Naive B cell (primary cell): ENCODE measurements around the gene FBN2. TPM values are rescaled to one million over a fixed set of nuclear protein-coding genes. Genes with fewer than 3 reads are reported as not detected.

Experiments used
- ATAC-seq, 2 donors: fragments of 150-1000 bp; cut with Tn5 transposase; 2 replicates each; pipeline ENCODE4 v1.10.0; 2021; ENCODE audit warnings: low read depth in 2 of 2, mild to moderate bottlenecking in 2 of 2, moderate library complexity in 2 of 2
- DNase-seq: peaks from one replicate; pipeline ENCODE4 v3.0.0; 2022
- H3K27ac Mint-ChIP-seq, 6 donors: one replicate each; pipeline ENCODE4 v1.8.0; 2020 to 2022; ENCODE audit warnings: mild to moderate bottlenecking in 6 of 6, mixed read lengths in 6 of 6, moderate library complexity in 5 of 6, inconsistent platforms in 2 of 6
- H3K27me3 Mint-ChIP-seq, 3 donors: one replicate each; pipeline ENCODE4 v1.8.0; 2021 to 2022; ENCODE audit warnings: mixed read lengths in 3 of 3, mild to moderate bottlenecking in 1 of 3
- H3K36me3 Mint-ChIP-seq, 2 donors: one replicate each; pipeline ENCODE4 v1.8.0; 2020 to 2022; ENCODE audit warnings: mixed read lengths in 2 of 2, inconsistent platforms in 1 of 2, mild to moderate bottlenecking in 1 of 2
- H3K4me1 Mint-ChIP-seq, 3 donors: one replicate each; pipeline ENCODE4 v1.8.0; 2020 to 2022; ENCODE audit warnings: mixed read lengths in 3 of 3, inconsistent platforms in 1 of 3, mild to moderate bottlenecking in 1 of 3, moderate library complexity in 1 of 3
- H3K4me3 Mint-ChIP-seq, 8 donors: one replicate each; pipeline ENCODE4 v1.8.0; 2020 to 2022; ENCODE audit warnings: mild to moderate bottlenecking in 8 of 8, mixed read lengths in 8 of 8, moderate library complexity in 8 of 8, inconsistent platforms in 2 of 8
- H3K9me3 Mint-ChIP-seq, 7 donors: one replicate each; pipeline ENCODE4 v1.8.0; 2020 to 2022; ENCODE audit warnings: mixed read lengths in 7 of 7, mild to moderate bottlenecking in 5 of 7, inconsistent platforms in 2 of 7, moderate library complexity in 1 of 7
- polyA plus RNA-seq, 6 donors: library from polyadenylated mRNA; unstranded; fragments of 300-500 nt; fragmentation: Illumina TruSeq; gene quantifications; one replicate each; pipeline ENCODE4 v1.2.3, GENCODE V29; 2021; ENCODE audit warnings: low read depth in 6 of 6

FBN2 gene
- polyA plus RNA-seq, 6 donors from 2014 or later, result 0.13 TPM; not detected in 5

- Mint-ChIP-seq H3K27ac (no peak overlapping the region), H3K27me3 (no peaks in the 10 kb centered on the region), H3K4me1 (no peaks in the 10 kb centered on the region), H3K36me3 (peaks cover 0 to 6% of the 10 kb centered on the region in 2 donors), H3K9me3 (peaks cover 4 to 28% (median 11%) of the 10 kb centered on the region in 7 donors), H3K4me3 (no peak overlapping the region)
- DNase-seq, result no peak
- no peak for ATAC-seq
Measured at GRCh38 chr5:128546658-128547281, 8.7 kb upstream of the FBN2 start.

GRCh38 chr5:128541385-128541784, 3.3 kb upstream of the FBN2 start:
- H3K36me3 Mint-ChIP-seq, result peaks cover 0 to 8% of the 10 kb centered on the region in 2 donors
- peaks cover 4 to 36% (median 11%) of the 10 kb centered on the region in 7 donors for H3K9me3 Mint-ChIP-seq
- H3K27me3 Mint-ChIP-seq, result peaks cover 15 to 28% (median 27%) of the 10 kb centered on the region in 3 donors
- no peak overlapping the region for H3K27ac Mint-ChIP-seq
- DNase-seq, result no peak
- peaks cover 0 to 3% (median 2%) of the 10 kb centered on the region in 3 donors for H3K4me1 Mint-ChIP-seq
- H3K4me3 Mint-ChIP-seq, result no peak overlapping the region
- ATAC-seq, result no peak

GRCh38 chr5:128539038-128539429, 989 bp upstream of the FBN2 start:
- H3K36me3 Mint-ChIP-seq, result peaks cover 0 to 8% of the 10 kb centered on the region in 2 donors
- no peak for ATAC-seq
- peaks cover 29 to 48% (median 48%) of the 10 kb centered on the region in 3 donors for H3K27me3 Mint-ChIP-seq
- no peak overlapping the region for H3K27ac Mint-ChIP-seq
- DNase-seq, result no peak
- H3K4me1 Mint-ChIP-seq, result peaks cover 0 to 7% (median 2%) of the 10 kb centered on the region in 3 donors
- peaks cover 4 to 25% (median 6%) of the 10 kb centered on the region in 7 donors for H3K9me3 Mint-ChIP-seq
- H3K4me3 Mint-ChIP-seq, result peak overlapping the region in 2 of 8 donors; percentile 6 to 47

- Mint-ChIP-seq H3K27ac (no peak overlapping the region), H3K4me3 (peak overlapping the region in 3 of 8 donors; percentile 21 to 36 (median 23)), H3K36me3 (peaks cover 0 to 6% of the 10 kb centered on the region in 2 donors), H3K9me3 (peaks cover 0 to 19% (median 3%) of the 10 kb centered on the region in 7 donors), H3K27me3 (peaks cover 30 to 48% (median 48%) of the 10 kb centered on the region in 3 donors), H3K4me1 (peaks cover 0 to 7% (median 2%) of the 10 kb centered on the region in 3 donors)
- DNase-seq (no peak), ATAC-seq (no peak)
Measured at GRCh38 chr5:128538250-128539037, 399 bp upstream of the FBN2 start.

GRCh38 chr5:128537221-128537999, 635 bp downstream of the FBN2 start:
- peaks cover 0 to 11% (median 2%) of the 10 kb centered on the region in 7 donors for H3K9me3 Mint-ChIP-seq
- H3K4me3 Mint-ChIP-seq, result peak overlapping the region in 6 of 8 donors; percentile 6 to 47 (median 26)
- ATAC-seq (no peak), DNase-seq (no peak)
- peaks cover 0 to 7% (median 2%) of the 10 kb centered on the region in 3 donors for H3K4me1 Mint-ChIP-seq
- H3K27me3 Mint-ChIP-seq, result peaks cover 34 to 48% (median 48%) of the 10 kb centered on the region in 3 donors
- H3K36me3 Mint-ChIP-seq, result peaks cover 0 to 6% of the 10 kb centered on the region in 2 donors
- H3K27ac Mint-ChIP-seq, result peak overlapping the region in 2 of 6 donors; percentile 26 to 67

- DNase-seq, result no peak
- no peak overlapping the region for H3K27ac Mint-ChIP-seq
- H3K36me3 Mint-ChIP-seq, result peaks cover 0 to 6% of the 10 kb centered on the region in 2 donors
- peak overlapping the region in 4 of 8 donors; percentile 25 to 65 (median 50) for H3K4me3 Mint-ChIP-seq
- H3K27me3 Mint-ChIP-seq, result peaks cover 34 to 48% (median 48%) of the 10 kb centered on the region in 3 donors
- H3K4me1 Mint-ChIP-seq, result peaks cover 0 to 7% (median 2%) of the 10 kb centered on the region in 3 donors
- H3K9me3 Mint-ChIP-seq, result peaks cover 0 to 11% (median 2%) of the 10 kb centered on the region in 7 donors
- no peak for ATAC-seq
Measured at GRCh38 chr5:128536254-128537220, 1.5 kb downstream of the FBN2 start.

GRCh38 chr5:128535251-128535650, 2.8 kb downstream of the FBN2 start:
- no peak for DNase-seq
- Mint-ChIP-seq H3K36me3 (peaks cover 0 to 6% of the 10 kb centered on the region in 2 donors), H3K4me3 (no peak overlapping the region), H3K27me3 (peaks cover 33 to 43% (median 39%) of the 10 kb centered on the region in 3 donors), H3K4me1 (peaks cover 0 to 7% (median 2%) of the 10 kb centered on the region in 3 donors), H3K9me3 (peaks cover 0 to 6% (median 2%) of the 10 kb centered on the region in 7 donors), H3K27ac (no peak overlapping the region)
- no peak for ATAC-seq

GRCh38 chr5:128534726-128535125, 3.3 kb downstream of the FBN2 start:
- no peak for ATAC-seq
- no peak overlapping the region for H3K27ac Mint-ChIP-seq
- H3K4me3 Mint-ChIP-seq, result no peak overlapping the region
- H3K36me3 Mint-ChIP-seq, result peaks cover 0 to 6% of the 10 kb centered on the region in 2 donors
- no peak for DNase-seq
- H3K9me3 Mint-ChIP-seq, result peaks cover 0 to 5% (median 2%) of the 10 kb centered on the region in 7 donors
- peaks cover 29 to 43% (median 36%) of the 10 kb centered on the region in 3 donors for H3K27me3 Mint-ChIP-seq
- peaks cover 0 to 7% (median 2%) of the 10 kb centered on the region in 3 donors for H3K4me1 Mint-ChIP-seq

- H3K4me1 Mint-ChIP-seq, result peaks cover 0 to 4% (median 0%) of the 10 kb centered on the region in 3 donors
- ATAC-seq, result no peak
- peaks cover 26 to 33% (median 27%) of the 10 kb centered on the region in 3 donors for H3K27me3 Mint-ChIP-seq
- H3K36me3 Mint-ChIP-seq, result peaks cover 0 to 6% of the 10 kb centered on the region in 2 donors
- no peak overlapping the region for H3K4me3 Mint-ChIP-seq
- H3K9me3 Mint-ChIP-seq, result peaks cover 0 to 5% (median 2%) of the 10 kb centered on the region in 7 donors
- H3K27ac Mint-ChIP-seq, result no peak overlapping the region
- no peak for DNase-seq
Measured at GRCh38 chr5:128532776-128533175, 5.3 kb downstream of the FBN2 start.

GRCh38 chr5:128532127-128532526, 5.9 kb downstream of the FBN2 start:
- Mint-ChIP-seq H3K4me3 (no peak overlapping the region), H3K27me3 (peaks cover 24 to 32% (median 26%) of the 10 kb centered on the region in 3 donors), H3K36me3 (peaks cover 0 to 6% of the 10 kb centered on the region in 2 donors), H3K9me3 (peaks cover 0 to 5% (median 2%) of the 10 kb centered on the region in 7 donors), H3K4me1 (peaks cover 0 to 4% (median 0%) of the 10 kb centered on the region in 3 donors), H3K27ac (no peak overlapping the region)
- no peak for ATAC-seq
- no peak for DNase-seq

- DNase-seq (no peak), ATAC-seq (no peak)
- Mint-ChIP-seq H3K4me1 (no peaks in the 10 kb centered on the region), H3K36me3 (no peaks in the 10 kb centered on the region), H3K27me3 (peaks cover 0 to 13% (median 7%) of the 10 kb centered on the region in 3 donors), H3K4me3 (no peak overlapping the region), H3K9me3 (peaks cover 0 to 5% (median 0%) of the 10 kb centered on the region in 7 donors), H3K27ac (peak overlapping the region in 1 of 6 donors; percentile 1)
Measured at GRCh38 chr5:128528637-128529255, 9.3 kb downstream of the FBN2 start.

GRCh38 chr5:128528126-128528525, 9.9 kb downstream of the FBN2 start:
- no peak overlapping the region for H3K4me3 Mint-ChIP-seq
- no peak for ATAC-seq

More at GRCh38 chr5:128528126-128528525, 9.9 kb downstream of the FBN2 start:
- Mint-ChIP-seq H3K27me3 (peaks cover 0 to 8% (median 7%) of the 10 kb centered on the region in 3 donors), H3K27ac (no peak overlapping the region), H3K9me3 (peaks cover 0 to 5% (median 0%) of the 10 kb centered on the region in 7 donors), H3K4me1 (no peaks in the 10 kb centered on the region), H3K36me3 (no peaks in the 10 kb centered on the region)
- no peak for DNase-seq
